ENCODE data around the gene JHY. TPM values are rescaled to one million over a fixed set of nuclear protein-coding genes. Genes with fewer than 3 reads are reported as not detected.

Gene JHY
- total and polyA plus RNA-seq, 2 of the 8 experiments (the other 6 are each of a cell fraction or from before 2014, with no cell fraction given): 0.29 to 0.91 TPM

DNA sequence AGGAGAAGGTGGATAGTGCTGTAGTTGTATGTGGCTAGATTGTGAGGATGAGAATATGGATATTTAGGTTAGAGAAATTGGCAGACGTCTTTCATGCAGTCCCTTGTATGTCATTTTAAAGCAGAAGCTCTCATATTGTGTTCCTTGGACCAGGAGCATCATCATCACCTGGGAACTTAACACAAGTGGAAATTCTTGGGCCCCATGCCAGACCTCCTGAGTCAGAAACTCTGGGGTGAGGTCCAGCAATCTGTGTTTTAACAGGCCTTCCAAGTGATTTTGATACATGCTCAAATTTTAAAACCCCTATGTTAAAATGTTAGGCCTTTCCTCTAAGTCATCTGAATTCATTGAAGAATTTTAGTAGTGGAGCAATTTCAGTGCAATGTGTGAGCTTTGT lies 34.8 kb downstream of the JHY start (continued):
- TF ChIP-seq CHD7 (IDR thresholded peaks at IDR 0.05; ENCODE audit: insufficient replicate concordance, low read length) (no peak), TAF1 (IDR thresholded peaks at IDR 0.05; ENCODE audit: low read depth, low read length) (no peak), RAD21 (IDR thresholded peaks at IDR 0.05 in 1 of 2, conservative IDR thresholded peaks at IDR 0.05 in 1 of 2; ENCODE audit: low read depth in 2 of 2, low read length in 2 of 2) (no peak), PHF8 (conservative IDR thresholded peaks at IDR 0.05; ENCODE audit: low read depth, low read length) (no peak), SIX5 (IDR thresholded peaks at IDR 0.05; ENCODE audit: low read depth, low read length) (no peak), RBBP5 (IDR thresholded peaks at IDR 0.05; ENCODE audit: borderline replicate concordance, low read depth, low read length) (no peak), HDAC6 (IDR thresholded peaks at IDR 0.05; ENCODE audit: low read depth, low read length) (no peak), GABPA (IDR thresholded peaks at IDR 0.05; ENCODE audit: borderline replicate concordance, insufficient read depth, low read length) (no peak), CEBPB (IDR thresholded peaks at IDR 0.05; ENCODE audit: low read depth, low read length) (no peak), RNF2 (IDR thresholded peaks at IDR 0.05; ENCODE audit: borderline replicate concordance, low read depth, low read length, missing control alignments, poor library complexity, severe bottlenecking) (no peak), POLR2AphosphoS5 (IDR thresholded peaks at IDR 0.05; ENCODE audit: low read depth, low read length) (no peak)

Measured in H1 (cell line).